C4-2B (cell line): ENCODE results near the gene ACSS3.

Experiments used
- ZFX ChIP-seq: fragments of 450-650 bp; IDR thresholded peaks from 2 replicates; pipeline ENCODE4 v1.6.1; 2017
- TF ChIP-seq, protein P1 (sequence below): fragments of 450-650 bp; conservative IDR thresholded peaks from 2 replicates; pipeline ENCODE4 v1.5.1; 2017; ENCODE audit warnings: mild to moderate bottlenecking

- TF ChIP-seq, protein P1, sequence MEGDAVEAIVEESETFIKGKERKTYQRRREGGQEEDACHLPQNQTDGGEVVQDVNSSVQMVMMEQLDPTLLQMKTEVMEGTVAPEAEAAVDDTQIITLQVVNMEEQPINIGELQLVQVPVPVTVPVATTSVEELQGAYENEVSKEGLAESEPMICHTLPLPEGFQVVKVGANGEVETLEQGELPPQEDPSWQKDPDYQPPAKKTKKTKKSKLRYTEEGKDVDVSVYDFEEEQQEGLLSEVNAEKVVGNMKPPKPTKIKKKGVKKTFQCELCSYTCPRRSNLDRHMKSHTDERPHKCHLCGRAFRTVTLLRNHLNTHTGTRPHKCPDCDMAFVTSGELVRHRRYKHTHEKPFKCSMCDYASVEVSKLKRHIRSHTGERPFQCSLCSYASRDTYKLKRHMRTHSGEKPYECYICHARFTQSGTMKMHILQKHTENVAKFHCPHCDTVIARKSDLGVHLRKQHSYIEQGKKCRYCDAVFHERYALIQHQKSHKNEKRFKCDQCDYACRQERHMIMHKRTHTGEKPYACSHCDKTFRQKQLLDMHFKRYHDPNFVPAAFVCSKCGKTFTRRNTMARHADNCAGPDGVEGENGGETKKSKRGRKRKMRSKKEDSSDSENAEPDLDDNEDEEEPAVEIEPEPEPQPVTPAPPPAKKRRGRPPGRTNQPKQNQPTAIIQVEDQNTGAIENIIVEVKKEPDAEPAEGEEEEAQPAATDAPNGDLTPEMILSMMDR: no peak
- no peak for TF ChIP-seq ZFX
Observed at GRCh38 chr12:81261508-81262207, 183.8 kb downstream of the ACSS3 start.
